ENCODE data around the gene MPPED2. TPM values are rescaled to one million over a fixed set of nuclear protein-coding genes. Genes with fewer than 3 reads are reported as not detected.

The MPPED2 gene
- total RNA-seq, 1 experiment from 2014 or later, result 4.7 TPM

GRCh38 chr11:30581675-30582074, 4.5 kb downstream of the MPPED2 start:
- no peaks in the 10 kb centered on the region for H4K20me1 ChIP-seq (ENCODE audit: control insufficient read depth, insufficient read depth, insufficient read length)
- H3K56ac ChIP-seq (ENCODE audit: insufficient read length, low read depth, low read length), result no peak overlapping the region
- H3K9me3 ChIP-seq (ENCODE audit: control insufficient read depth, low read depth, low read length), result no peaks in the 10 kb centered on the region
- H3K79me2 ChIP-seq (ENCODE audit: insufficient read depth, low read length), result peaks cover 2% of the 10 kb centered on the region; the same call in 1 of the 2 replicates
- no peak overlapping the region for H3K18ac ChIP-seq (ENCODE audit: insufficient read length, low read depth, low read length)
- no peak overlapping the region for H3K4me2 ChIP-seq (ENCODE audit: insufficient read depth, insufficient read length, low read length)
- Mint-ChIP-seq H3K27me3 (ENCODE audit: low read depth) (peaks cover 44% of the 10 kb centered on the region), H3K27ac (no peak overlapping the region), H3K9me3 (no peaks in the 10 kb centered on the region; a peak in 2 of 5 replicates), H3K4me1 (peaks cover 11 to 21% of the 10 kb centered on the region in 2 experiments), H3K4me3 (no peak overlapping the region), H3K36me3 (ENCODE audit: insufficient read depth in 1 of 3, low read depth in 3 of 3) (peaks cover 0 to 22% (median 11%) of the 10 kb centered on the region in 3 experiments; a peak in 5 of 7 replicates)
- H4K8ac ChIP-seq (replicated peaks; ENCODE audit: insufficient read length, low read depth, low read length), result no peak overlapping the region
- WGBS (ENCODE audit: extremely low coverage, insufficient read length, low lambda C conversion rate), result no CpG with 5 or more reads among the region's 3 CpGs
- TF ChIP-seq CTCF (conservative IDR thresholded peaks at IDR 0.05), result no peak
- H2AFZ ChIP-seq (ENCODE audit: low read length), result no peak overlapping the region
- no peak overlapping the region for H3T11ph ChIP-seq (ENCODE audit: low read length)
- H2BK12ac ChIP-seq (ENCODE audit: insufficient read length, low read depth, low read length), result no peak overlapping the region
- no peak overlapping the region for H2BK120ac ChIP-seq (ENCODE audit: low read depth, low read length, poor library complexity, severe bottlenecking)
- H2BK20ac ChIP-seq (ENCODE audit: low read depth, low read length, poor library complexity, severe bottlenecking), result no peak overlapping the region
- H3K27me3 ChIP-seq (ENCODE audit: insufficient read depth, low read length), result peaks cover 7% of the 10 kb centered on the region; the same call in 1 of the 2 replicates
- no peak overlapping the region for H3K9ac ChIP-seq (ENCODE audit: extremely low read depth, insufficient read length, low read length)
- no peak overlapping the region for H4K5ac ChIP-seq (ENCODE audit: insufficient read length, low read depth, low read length)
- H2AK5ac ChIP-seq (ENCODE audit: insufficient read length, low read length), result no peak overlapping the region
- H3K23ac ChIP-seq (ENCODE audit: insufficient read length, low read depth, low read length), result no peak overlapping the region
- no peak overlapping the region for H3K14ac ChIP-seq (ENCODE audit: insufficient read depth, low read length)
- DNase-seq, result no peak
- H3K4ac ChIP-seq (ENCODE audit: low read depth, low read length), result no peak overlapping the region
- H3K27ac ChIP-seq (ENCODE audit: insufficient read length, low read depth, low read length), result no peak overlapping the region
- H3K4me1 ChIP-seq (ENCODE audit: insufficient read depth, low read length), result no peaks in the 10 kb centered on the region; the same call in 1 of the 2 replicates
- peaks cover 19% of the 10 kb centered on the region for H3K23me2 ChIP-seq (ENCODE audit: insufficient read length, low read depth, low read length, poor library complexity, severe bottlenecking)
- no peak overlapping the region for H2BK15ac ChIP-seq (ENCODE audit: low read depth, low read length)
- H4K91ac ChIP-seq (ENCODE audit: insufficient read length, low read depth, low read length), result no peak overlapping the region
- H2BK5ac ChIP-seq (ENCODE audit: insufficient read length, low read length), result no peak overlapping the region
- H3K79me1 ChIP-seq (ENCODE audit: insufficient read depth, low read depth, low read length, poor library complexity, severe bottlenecking), result no peaks in the 10 kb centered on the region

All from H9 (cell line).